ENCODE data around the gene ZNF423. TPM values are rescaled to one million over a fixed set of nuclear protein-coding genes. Genes with fewer than 3 reads are reported as not detected.

The ZNF423 gene
- total RNA-seq, 2 experiments from 2014 or later, result not detected

DNA sequence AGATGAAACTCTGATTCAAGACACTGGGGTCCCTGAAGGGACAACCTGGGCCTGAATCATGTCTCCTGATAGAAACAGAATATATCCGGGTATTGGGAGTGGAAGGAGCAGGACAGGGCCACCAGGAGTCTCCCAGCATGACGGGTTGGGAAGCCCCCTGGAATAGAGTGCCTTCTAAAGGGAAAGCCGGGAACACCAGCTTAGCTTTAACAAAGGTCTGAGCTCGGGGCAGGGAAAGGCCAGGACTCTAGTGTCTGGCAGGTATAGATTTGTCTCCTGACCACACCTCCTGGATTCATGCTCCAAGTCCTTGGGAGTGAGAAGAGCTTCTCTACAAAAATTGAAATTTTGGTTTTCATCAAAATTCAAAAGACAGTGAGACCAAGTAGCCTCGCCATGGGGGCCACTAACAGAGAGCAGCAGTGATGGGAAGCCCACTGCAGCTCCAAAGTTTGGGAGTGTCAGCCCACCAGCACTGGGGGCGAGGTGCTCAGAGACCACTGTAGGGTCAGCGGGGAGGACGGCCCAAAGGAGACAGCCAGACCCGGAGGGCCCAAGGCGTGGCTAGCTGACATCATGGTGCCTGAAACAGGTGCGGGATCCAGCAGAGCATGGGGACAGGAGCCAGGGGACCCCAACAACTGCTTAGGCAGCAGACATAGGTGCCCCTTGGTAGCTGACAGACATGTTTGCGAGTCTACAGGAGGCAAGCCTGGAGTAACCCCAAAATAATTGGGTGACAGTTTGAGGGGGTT is 401.3 kb downstream of the ZNF423 start:
- Mint-ChIP-seq H3K27ac (no peak overlapping the region), H3K36me3 (no peaks in the 10 kb centered on the region), H3K4me1 (ENCODE audit: low read depth) (no peaks in the 10 kb centered on the region), H3K27me3 (peaks cover 3% of the 10 kb centered on the region), H3K4me3 (no peak overlapping the region), H3K9me3 (no peaks in the 10 kb centered on the region)
- CTCF ChIA-PET, result no interaction called here
- POLR2A ChIA-PET, result no interaction called here
- intact Hi-C loops (cut with micrococcal nuclease), result no loop called here
- DNase-seq, result no peak

GRCh38 chr16:49453983-49454382 is 401.9 kb downstream of the ZNF423 start:
- H3K36me3 Mint-ChIP-seq, result no peaks in the 10 kb centered on the region
- DNase-seq, result no peak
- no peak overlapping the region for H3K4me3 Mint-ChIP-seq
- H3K27me3 Mint-ChIP-seq, result peaks cover 3% of the 10 kb centered on the region
- no peaks in the 10 kb centered on the region for H3K9me3 Mint-ChIP-seq
- intact Hi-C loops (cut with micrococcal nuclease), result no loop called here
- no peak overlapping the region for H3K27ac Mint-ChIP-seq
- POLR2A ChIA-PET, result no interaction called here
- H3K4me1 Mint-ChIP-seq (ENCODE audit: low read depth), result no peaks in the 10 kb centered on the region
- CTCF ChIA-PET, result no interaction called here

- Mint-ChIP-seq H3K4me1 (ENCODE audit: low read depth) (no peaks in the 10 kb centered on the region), H3K27ac (no peak overlapping the region), H3K9me3 (no peaks in the 10 kb centered on the region), H3K36me3 (no peaks in the 10 kb centered on the region), H3K27me3 (peaks cover 3% of the 10 kb centered on the region), H3K4me3 (no peak overlapping the region)
- ChIA-PET CTCF (no interaction called here), POLR2A (no interaction called here)
- intact Hi-C loops (cut with micrococcal nuclease), result no loop called here
- DNase-seq, result no peak
Observed at GRCh38 chr16:49453021-49453420, 402.9 kb downstream of the ZNF423 start.

GRCh38 chr16:49452578-49452977 is 403.3 kb downstream of the ZNF423 start:
- H3K4me1 Mint-ChIP-seq (ENCODE audit: low read depth), result no peaks in the 10 kb centered on the region
- no peaks in the 10 kb centered on the region for H3K36me3 Mint-ChIP-seq
- H3K4me3 Mint-ChIP-seq, result no peak overlapping the region
- ChIA-PET CTCF (no interaction called here), POLR2A (no interaction called here)
- H3K9me3 Mint-ChIP-seq, result no peaks in the 10 kb centered on the region
- no peak for DNase-seq
- H3K27ac Mint-ChIP-seq, result no peak overlapping the region
- intact Hi-C loops (cut with micrococcal nuclease), result no loop called here
- peaks cover 3% of the 10 kb centered on the region for H3K27me3 Mint-ChIP-seq

DNA sequence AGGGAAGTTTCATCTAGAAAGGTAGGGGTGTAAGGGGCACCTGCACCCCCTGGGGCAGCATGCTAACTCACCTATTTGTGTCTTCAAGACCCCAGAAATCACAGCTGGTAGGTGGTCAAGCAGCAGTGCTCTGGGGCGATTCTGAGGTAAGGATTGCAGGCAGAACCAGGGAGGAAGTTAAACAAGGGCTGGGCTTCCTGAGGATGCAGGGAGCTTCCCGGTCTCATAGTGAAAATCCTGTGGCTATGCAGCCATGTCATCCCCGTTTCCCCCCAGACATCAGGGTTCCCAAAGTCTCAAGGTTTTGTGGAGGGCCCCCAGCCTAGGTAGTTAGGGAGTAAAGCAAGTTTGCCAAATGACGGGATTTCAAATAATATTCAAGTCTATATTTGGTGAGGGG is 403.8 kb downstream of the ZNF423 start:
- intact Hi-C loops (cut with micrococcal nuclease), result no loop called here
- H3K27ac Mint-ChIP-seq, result no peak overlapping the region
- H3K4me3 Mint-ChIP-seq, result no peak overlapping the region
- peaks cover 3% of the 10 kb centered on the region for H3K27me3 Mint-ChIP-seq
- H3K36me3 Mint-ChIP-seq, result no peaks in the 10 kb centered on the region
- H3K4me1 Mint-ChIP-seq (ENCODE audit: low read depth), result no peaks in the 10 kb centered on the region
- POLR2A ChIA-PET, result no interaction called here
- DNase-seq, result no peak
- CTCF ChIA-PET, result no interaction called here
- H3K9me3 Mint-ChIP-seq, result no peaks in the 10 kb centered on the region

DNA sequence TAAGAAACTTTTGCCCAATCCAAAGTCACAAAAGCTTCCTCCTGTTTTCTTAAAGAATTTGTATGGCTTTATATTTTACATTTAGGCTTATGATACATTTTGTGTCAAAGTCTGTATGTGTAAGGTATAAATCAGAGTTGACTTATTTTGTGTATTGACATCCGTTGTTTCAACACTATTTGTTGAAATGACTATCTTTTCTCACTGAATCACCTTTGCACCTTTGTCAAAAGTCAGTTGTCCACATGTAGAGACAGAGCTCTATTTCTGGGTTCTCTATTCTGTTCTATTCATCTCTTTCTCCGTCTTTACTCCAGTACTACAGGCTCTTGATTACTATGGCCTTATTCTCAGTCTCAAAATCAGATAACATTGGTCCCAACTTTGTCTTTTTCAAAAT is 409.1 kb downstream of the ZNF423 start:
- no peaks in the 10 kb centered on the region for H3K27me3 Mint-ChIP-seq
- POLR2A ChIA-PET, result no interaction called here
- H3K36me3 Mint-ChIP-seq, result no peaks in the 10 kb centered on the region
- H3K4me3 Mint-ChIP-seq, result no peak overlapping the region
- peaks cover 3% of the 10 kb centered on the region for H3K4me1 Mint-ChIP-seq (ENCODE audit: low read depth)
- CTCF ChIA-PET, result no interaction called here
- DNase-seq, result no peak
- no peaks in the 10 kb centered on the region for H3K9me3 Mint-ChIP-seq
- intact Hi-C loops (cut with micrococcal nuclease), result no loop called here
- no peak overlapping the region for H3K27ac Mint-ChIP-seq

DNA sequence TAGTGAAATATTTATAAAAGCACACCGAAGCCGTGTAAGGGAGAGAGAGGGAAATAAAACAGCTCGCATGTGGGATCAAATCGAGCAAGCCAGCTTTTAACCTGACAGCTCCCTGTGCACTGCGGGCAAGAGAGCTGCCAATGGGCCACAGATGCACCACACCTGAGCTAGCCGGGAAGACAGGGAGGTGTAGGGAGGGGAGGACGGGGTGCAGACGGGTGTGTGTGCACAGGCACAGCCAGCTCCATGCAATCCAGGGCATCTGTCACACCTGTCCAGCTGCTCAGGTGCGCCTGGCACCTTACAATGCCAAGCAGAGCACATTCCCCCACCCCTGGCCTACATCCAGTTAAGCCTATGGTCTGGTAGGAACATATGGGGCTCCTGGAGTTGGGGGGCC is 412.3 kb downstream of the ZNF423 start:
- Mint-ChIP-seq H3K27me3 (no peaks in the 10 kb centered on the region), H3K27ac (no peak overlapping the region)
- intact Hi-C loops (cut with micrococcal nuclease), result no loop called here

DNA sequence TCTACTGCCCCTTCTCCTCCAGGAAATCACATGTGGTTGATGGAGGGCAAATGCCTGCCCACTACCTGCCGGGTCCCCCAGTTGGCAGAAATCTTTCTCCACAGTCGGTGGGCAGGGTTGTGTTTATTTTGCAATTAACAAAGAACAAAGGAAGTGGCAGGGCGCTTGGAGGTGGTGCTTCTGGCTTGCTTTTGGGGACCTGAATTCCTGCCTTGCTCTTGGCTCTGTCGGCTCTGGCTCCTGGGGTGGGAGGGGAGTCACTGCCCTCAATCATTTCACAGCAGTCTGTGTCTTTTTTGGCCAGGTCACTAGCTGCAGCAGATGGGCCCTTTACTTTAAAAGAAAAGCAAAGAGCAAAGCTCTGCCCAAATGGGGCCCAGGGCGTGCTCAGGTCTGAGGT is 413.1 kb downstream of the ZNF423 start:
- no peak overlapping the region for H3K4me3 Mint-ChIP-seq
- intact Hi-C loops (cut with micrococcal nuclease), result no loop called here
- no peak overlapping the region for H3K27ac Mint-ChIP-seq
- ChIA-PET POLR2A (no interaction called here), CTCF (no interaction called here)
- H3K4me1 Mint-ChIP-seq (ENCODE audit: low read depth), result peaks cover 13% of the 10 kb centered on the region
- DNase-seq, result no peak
- H3K9me3 Mint-ChIP-seq, result no peaks in the 10 kb centered on the region
- no peaks in the 10 kb centered on the region for H3K36me3 Mint-ChIP-seq
- H3K27me3 Mint-ChIP-seq, result no peaks in the 10 kb centered on the region

More for the DNA sequence above, 412.3 kb downstream of the ZNF423 start:
- DNase-seq, result no peak
- ChIA-PET CTCF (no interaction called here), POLR2A (no interaction called here)
- no peaks in the 10 kb centered on the region for H3K36me3 Mint-ChIP-seq
- no peak overlapping the region for H3K4me3 Mint-ChIP-seq
- no peaks in the 10 kb centered on the region for H3K9me3 Mint-ChIP-seq
- peaks cover 13% of the 10 kb centered on the region for H3K4me1 Mint-ChIP-seq (ENCODE audit: low read depth)

- DNase-seq, result peak; percentile 83
- Mint-ChIP-seq H3K4me3 (peak overlapping the region; percentile 21), H3K36me3 (no peaks in the 10 kb centered on the region), H3K9me3 (no peaks in the 10 kb centered on the region), H3K4me1 (ENCODE audit: low read depth) (peaks cover 13% of the 10 kb centered on the region), H3K27me3 (no peaks in the 10 kb centered on the region), H3K27ac (no peak overlapping the region)
- ChIA-PET CTCF (no interaction called here), POLR2A (no interaction called here)
- intact Hi-C loops (cut with micrococcal nuclease), result loop anchor here (1.0 kb wide), 2 partner anchors 21 to 152 kb away; no protein-coding TSS in a partner anchor
Observed at GRCh38 chr16:49441366-49441780, 414.5 kb downstream of the ZNF423 start.

DNA sequence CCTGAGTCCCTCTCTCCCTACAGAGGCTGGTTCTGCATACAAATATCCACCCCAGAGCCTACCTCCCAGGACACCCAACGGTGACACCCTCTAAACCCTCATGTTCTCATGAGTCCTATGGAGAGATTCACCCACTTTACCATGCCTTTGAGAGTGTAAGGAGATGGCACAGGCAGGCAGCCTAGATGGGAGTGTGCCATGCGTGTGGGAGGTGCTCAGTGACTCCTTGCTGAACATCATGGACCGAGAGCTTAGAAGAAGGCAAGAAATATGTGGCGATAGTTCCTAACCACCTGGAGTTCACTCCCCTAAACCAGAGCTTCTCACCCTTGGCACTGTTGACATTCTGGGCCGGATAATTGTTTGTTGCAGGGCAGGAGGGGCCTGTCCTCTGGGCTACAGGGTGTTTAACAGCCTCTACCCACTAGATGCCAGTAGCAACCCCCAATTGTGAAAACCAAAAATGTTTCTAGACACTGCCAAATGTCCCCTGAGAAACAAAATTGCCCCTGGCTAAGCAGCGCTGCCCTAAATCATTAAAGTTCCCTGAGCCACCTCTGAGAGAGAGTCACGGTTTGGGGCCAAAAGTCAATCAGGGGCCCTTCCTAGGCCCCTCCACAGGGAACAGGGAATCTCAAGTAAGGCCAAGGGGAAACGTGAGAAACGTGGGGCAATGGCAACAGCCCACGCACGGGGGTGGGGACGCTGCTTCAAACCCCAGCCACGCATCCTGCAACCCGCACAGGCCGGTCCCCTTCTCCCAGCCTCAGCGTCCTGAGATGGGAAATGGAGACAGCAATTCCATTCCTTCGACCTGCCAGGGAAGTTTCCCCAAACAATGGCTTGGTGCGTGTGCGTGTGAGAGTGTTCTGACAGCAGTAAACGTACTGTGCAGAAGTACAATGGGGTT is 415.5 kb downstream of the ZNF423 start:
- no peak for DNase-seq
- Mint-ChIP-seq H3K27me3 (no peaks in the 10 kb centered on the region), H3K4me3 (no peak overlapping the region), H3K36me3 (no peaks in the 10 kb centered on the region), H3K27ac (no peak overlapping the region), H3K9me3 (no peaks in the 10 kb centered on the region), H3K4me1 (ENCODE audit: low read depth) (peaks cover 13% of the 10 kb centered on the region)
- intact Hi-C loops (cut with micrococcal nuclease), result loop anchor here (1.0 kb wide), 2 partner anchors 22 to 153 kb away; no protein-coding TSS in a partner anchor
- POLR2A ChIA-PET, result no interaction called here
- CTCF ChIA-PET, result no interaction called here

DNA sequence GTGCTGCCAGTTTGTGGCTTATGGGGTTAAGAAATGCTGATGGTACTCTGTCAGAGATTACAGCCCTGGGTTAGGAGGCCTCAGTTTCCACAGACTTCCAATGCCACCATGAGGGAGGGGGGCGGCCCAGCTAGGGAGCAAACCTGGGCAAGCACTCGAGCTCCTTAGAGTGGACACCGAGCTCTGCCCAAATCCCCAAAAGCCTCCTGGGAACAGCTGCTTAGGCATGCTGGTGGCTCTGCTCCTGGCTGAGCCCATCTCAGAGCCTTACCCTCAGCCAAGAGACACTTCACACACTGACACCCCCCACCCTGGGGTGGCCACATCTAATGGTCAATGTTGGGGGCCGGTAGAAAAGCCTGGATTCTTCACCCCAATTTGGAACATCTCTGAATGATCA is 416.2 kb downstream of the ZNF423 start:
- Mint-ChIP-seq H3K27me3 (no peaks in the 10 kb centered on the region), H3K4me3 (no peak overlapping the region), H3K4me1 (ENCODE audit: low read depth) (peaks cover 13% of the 10 kb centered on the region), H3K27ac (no peak overlapping the region), H3K9me3 (no peaks in the 10 kb centered on the region), H3K36me3 (no peaks in the 10 kb centered on the region)
- CTCF ChIA-PET, result no interaction called here
- intact Hi-C loops (cut with micrococcal nuclease), result no loop called here
- no peak for DNase-seq
- POLR2A ChIA-PET, result no interaction called here

DNA sequence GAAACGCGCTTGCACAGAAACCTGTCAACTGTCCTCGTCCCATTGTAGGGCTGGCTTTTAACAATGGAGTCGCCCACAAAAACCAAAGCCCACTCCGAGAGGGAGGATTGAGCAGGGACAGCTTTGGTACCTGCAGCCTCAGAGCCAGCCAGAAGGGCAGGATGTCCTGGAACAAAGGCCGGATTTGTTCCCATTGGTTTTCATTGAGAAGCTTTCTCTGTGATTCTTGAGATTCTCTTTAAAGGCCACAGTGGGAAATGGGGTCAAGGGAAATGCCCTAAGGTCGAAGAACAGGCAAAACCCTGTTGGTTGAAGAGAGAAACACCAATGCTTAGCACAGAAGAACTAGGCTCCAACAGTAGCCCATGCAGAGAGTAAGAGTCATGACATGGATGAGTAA is 416.9 kb downstream of the ZNF423 start:
- H3K27ac Mint-ChIP-seq, result no peak overlapping the region
- POLR2A ChIA-PET, result no interaction called here
- no peaks in the 10 kb centered on the region for H3K27me3 Mint-ChIP-seq
- CTCF ChIA-PET, result no interaction called here
- intact Hi-C loops (cut with micrococcal nuclease), result no loop called here
- no peaks in the 10 kb centered on the region for H3K36me3 Mint-ChIP-seq
- H3K9me3 Mint-ChIP-seq, result no peaks in the 10 kb centered on the region
- no peak for DNase-seq
- no peak overlapping the region for H3K4me3 Mint-ChIP-seq
- H3K4me1 Mint-ChIP-seq (ENCODE audit: low read depth), result peaks cover 13% of the 10 kb centered on the region

Data from activated CD4-positive, alpha-beta memory T cell treated with anti-CD3 and anti-CD28 coated beads for 36 hours (primary cell).